Measurements from ENCODE around the gene BRIP1.
"Not testable (repeated sequence)": the region's sequence is repeated elsewhere in the genome, so short reads cannot be mapped to it uniquely, and the experiment has no call there.

The BRIP1 gene

DNA sequence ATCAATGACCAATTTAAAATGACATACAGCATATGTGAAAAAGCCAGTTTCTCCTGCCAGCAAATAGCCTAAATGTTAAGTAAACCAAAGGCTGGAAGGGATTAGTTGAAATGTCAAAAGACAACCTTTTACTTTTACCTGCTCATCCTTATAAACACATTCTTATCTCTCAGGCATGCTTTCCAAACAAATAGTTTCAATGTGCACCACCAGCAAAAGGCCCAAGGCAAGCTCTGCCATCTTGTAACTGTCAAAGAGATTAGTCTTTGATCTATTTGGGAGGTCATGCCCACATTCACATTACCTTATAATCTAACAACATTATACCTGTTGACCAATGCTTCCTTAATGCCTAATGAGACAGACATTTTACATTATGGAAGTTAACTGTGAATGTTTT is 140.1 kb downstream of the BRIP1 start:
- Histone ChIP-seq H3K36me3 (ENCODE audit: control insufficient read depth, low read depth, low read length) (peaks cover 4% of the 10 kb centered on the region), H3K9me3 (ENCODE audit: control insufficient read depth, low read depth, low read length) (no peaks in the 10 kb centered on the region), H3K4me3 (ENCODE audit: low read length) (no peak overlapping the region), H3K27ac (ENCODE audit: low read length) (no peak overlapping the region), H3K27me3 (ENCODE audit: control insufficient read depth, insufficient read depth, low read length) (no peaks in the 10 kb centered on the region), H3K9ac (ENCODE audit: low read length) (no peak overlapping the region), H3K4me1 (ENCODE audit: control insufficient read depth, low read depth, low read length) (no peaks in the 10 kb centered on the region)

GRCh38 chr17:61722398-61722797 is 140.9 kb downstream of the BRIP1 start:
- Histone ChIP-seq H3K36me3 (ENCODE audit: control insufficient read depth, low read depth, low read length) (peaks cover 4% of the 10 kb centered on the region), H3K27ac (ENCODE audit: low read length) (no peak overlapping the region), H3K9me3 (ENCODE audit: control insufficient read depth, low read depth, low read length) (no peaks in the 10 kb centered on the region), H3K27me3 (ENCODE audit: control insufficient read depth, insufficient read depth, low read length) (no peaks in the 10 kb centered on the region), H3K4me3 (ENCODE audit: low read length) (no peak overlapping the region), H3K4me1 (ENCODE audit: control insufficient read depth, low read depth, low read length) (no peaks in the 10 kb centered on the region), H3K9ac (ENCODE audit: low read length) (no peak overlapping the region)

DNA sequence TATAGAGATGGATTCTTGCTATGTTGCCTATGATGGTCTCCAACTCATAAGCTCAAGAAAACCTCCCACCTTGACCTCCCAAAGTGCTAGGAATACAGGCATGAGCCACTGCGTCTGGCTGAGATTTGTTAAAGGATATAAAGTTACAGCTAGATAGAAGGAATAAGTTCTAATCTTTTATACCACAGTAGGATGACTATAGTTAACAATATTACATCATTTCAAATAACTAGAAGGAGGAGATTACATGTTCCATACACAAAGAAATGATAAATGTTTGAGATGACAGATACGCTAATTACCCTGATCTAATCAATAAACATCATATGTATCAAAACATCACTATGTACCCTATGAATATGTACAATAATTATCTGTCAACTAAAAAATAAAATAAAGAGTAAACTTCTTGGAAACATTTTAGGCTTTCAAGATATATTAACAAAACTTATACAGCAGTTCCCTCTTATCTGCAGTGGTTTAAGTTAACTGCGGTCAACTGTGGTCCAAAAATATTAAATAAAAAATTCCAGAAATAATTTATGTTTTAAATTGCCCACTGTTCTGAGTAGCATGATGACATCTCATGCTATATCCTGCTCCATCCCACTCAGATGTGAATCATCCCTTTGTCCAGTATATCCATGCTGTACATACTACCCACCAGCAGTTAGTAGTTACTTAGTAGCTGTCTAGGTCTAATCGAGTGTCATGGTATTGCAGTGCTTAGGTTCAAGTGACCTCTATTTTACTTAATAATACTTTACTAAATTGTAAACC is 143.1 kb downstream of the BRIP1 start:
- Histone ChIP-seq H3K4me1 (ENCODE audit: control insufficient read depth, low read depth, low read length) (no peaks in the 10 kb centered on the region), H3K9ac (ENCODE audit: low read length) (no peak overlapping the region), H3K27ac (ENCODE audit: low read length) (no peak overlapping the region), H3K36me3 (ENCODE audit: control insufficient read depth, low read depth, low read length) (peaks cover 5% of the 10 kb centered on the region), H3K27me3 (ENCODE audit: control insufficient read depth, insufficient read depth, low read length) (no peaks in the 10 kb centered on the region), H3K9me3 (ENCODE audit: control insufficient read depth, low read depth, low read length) (peaks cover 5% of the 10 kb centered on the region), H3K4me3 (ENCODE audit: low read length) (no peak overlapping the region)

DNA sequence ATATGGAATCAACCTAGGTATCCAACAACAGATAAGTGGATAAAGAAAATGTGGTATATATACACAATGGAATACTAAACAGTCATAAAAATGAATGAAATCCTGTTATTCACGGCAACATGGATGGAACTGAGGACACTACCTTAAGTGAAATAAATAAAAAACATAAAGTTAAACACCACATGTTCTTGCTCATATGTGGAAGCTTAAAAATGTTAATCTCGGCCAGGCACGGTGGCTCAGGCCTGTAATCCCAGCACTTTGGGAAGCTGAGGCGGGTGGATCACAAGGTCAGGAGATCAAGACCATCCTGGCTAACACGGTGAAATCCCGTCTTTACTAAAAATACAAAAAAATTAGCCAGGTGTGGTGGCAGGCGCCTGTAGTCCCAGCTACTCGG is 144.1 kb downstream of the BRIP1 start:
- H3K27me3 ChIP-seq (ENCODE audit: control insufficient read depth, insufficient read depth, low read length); H3K36me3 ChIP-seq (ENCODE audit: control insufficient read depth, low read depth, low read length); H3K27ac ChIP-seq (ENCODE audit: low read length); H3K4me1 ChIP-seq (ENCODE audit: control insufficient read depth, low read depth, low read length); H3K4me3 ChIP-seq (ENCODE audit: low read length); H3K9me3 ChIP-seq (ENCODE audit: control insufficient read depth, low read depth, low read length); H3K9ac ChIP-seq (ENCODE audit: low read length): not testable (repeated sequence)

DNA sequence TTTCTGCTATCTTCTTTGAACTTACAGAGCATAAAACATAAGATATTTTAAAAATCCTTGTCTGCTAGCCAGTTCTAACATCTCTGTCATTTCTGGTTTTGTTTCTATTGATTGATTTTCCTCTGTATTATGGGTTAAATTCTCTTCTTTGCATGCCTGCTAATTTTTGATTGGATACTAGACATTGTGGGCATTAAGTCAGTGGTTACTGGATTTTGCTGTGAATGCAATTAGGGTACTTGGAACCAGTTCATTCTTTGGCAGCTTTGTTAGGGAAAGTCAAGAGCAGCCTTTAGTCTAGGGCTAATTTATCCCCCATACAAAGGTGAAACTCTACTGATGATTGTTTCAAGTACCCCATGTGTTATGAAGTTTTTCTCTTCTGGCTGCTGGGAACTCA is 145.3 kb downstream of the BRIP1 start:
- Histone ChIP-seq H3K36me3 (ENCODE audit: control insufficient read depth, low read depth, low read length) (peaks cover 5% of the 10 kb centered on the region), H3K27me3 (ENCODE audit: control insufficient read depth, insufficient read depth, low read length) (no peaks in the 10 kb centered on the region), H3K9me3 (ENCODE audit: control insufficient read depth, low read depth, low read length) (peaks cover 5% of the 10 kb centered on the region), H3K9ac (ENCODE audit: low read length) (no peak overlapping the region), H3K4me1 (ENCODE audit: control insufficient read depth, low read depth, low read length) (no peaks in the 10 kb centered on the region), H3K27ac (ENCODE audit: low read length) (no peak overlapping the region), H3K4me3 (ENCODE audit: low read length) (no peak overlapping the region)

- peaks cover 5% of the 10 kb centered on the region for H3K36me3 ChIP-seq (ENCODE audit: control insufficient read depth, low read depth, low read length)
- no peak overlapping the region for H3K27ac ChIP-seq (ENCODE audit: low read length)
- H3K9ac ChIP-seq (ENCODE audit: low read length) = no peak overlapping the region
- no peak overlapping the region for H3K4me3 ChIP-seq (ENCODE audit: low read length)
- no peaks in the 10 kb centered on the region for H3K4me1 ChIP-seq (ENCODE audit: control insufficient read depth, low read depth, low read length)
- H3K9me3 ChIP-seq (ENCODE audit: control insufficient read depth, low read depth, low read length) = peaks cover 5% of the 10 kb centered on the region
- no peaks in the 10 kb centered on the region for H3K27me3 ChIP-seq (ENCODE audit: control insufficient read depth, insufficient read depth, low read length)
These were observed 146.0 kb downstream of the BRIP1 start for GRCh38 chr17:61717352-61717751.

- H3K9ac ChIP-seq (ENCODE audit: low read length) = no peak overlapping the region
- H3K4me3 ChIP-seq (ENCODE audit: low read length) = no peak overlapping the region
- H3K27me3 ChIP-seq (ENCODE audit: control insufficient read depth, insufficient read depth, low read length) = no peaks in the 10 kb centered on the region
- peaks cover 5% of the 10 kb centered on the region for H3K9me3 ChIP-seq (ENCODE audit: control insufficient read depth, low read depth, low read length)
- no peaks in the 10 kb centered on the region for H3K4me1 ChIP-seq (ENCODE audit: control insufficient read depth, low read depth, low read length)
- no peak overlapping the region for H3K27ac ChIP-seq (ENCODE audit: low read length)
- peaks cover 5% of the 10 kb centered on the region for H3K36me3 ChIP-seq (ENCODE audit: control insufficient read depth, low read depth, low read length)
These were observed 147.0 kb downstream of the BRIP1 start for GRCh38 chr17:61716225-61716829.

- H3K9ac ChIP-seq (ENCODE audit: low read length) = no peak overlapping the region
- no peak overlapping the region for H3K4me3 ChIP-seq (ENCODE audit: low read length)
- no peaks in the 10 kb centered on the region for H3K27me3 ChIP-seq (ENCODE audit: control insufficient read depth, insufficient read depth, low read length)
- peaks cover 5% of the 10 kb centered on the region for H3K36me3 ChIP-seq (ENCODE audit: control insufficient read depth, low read depth, low read length)
- H3K27ac ChIP-seq (ENCODE audit: low read length) = no peak overlapping the region
- no peaks in the 10 kb centered on the region for H3K4me1 ChIP-seq (ENCODE audit: control insufficient read depth, low read depth, low read length)
- H3K9me3 ChIP-seq (ENCODE audit: control insufficient read depth, low read depth, low read length) = peaks cover 5% of the 10 kb centered on the region
These were observed 148.0 kb downstream of the BRIP1 start for GRCh38 chr17:61715348-61715747.

- peaks cover 5% of the 10 kb centered on the region for H3K36me3 ChIP-seq (ENCODE audit: control insufficient read depth, low read depth, low read length)
These were observed 149.0 kb downstream of the BRIP1 start for GRCh38 chr17:61714300-61714699.

DNA sequence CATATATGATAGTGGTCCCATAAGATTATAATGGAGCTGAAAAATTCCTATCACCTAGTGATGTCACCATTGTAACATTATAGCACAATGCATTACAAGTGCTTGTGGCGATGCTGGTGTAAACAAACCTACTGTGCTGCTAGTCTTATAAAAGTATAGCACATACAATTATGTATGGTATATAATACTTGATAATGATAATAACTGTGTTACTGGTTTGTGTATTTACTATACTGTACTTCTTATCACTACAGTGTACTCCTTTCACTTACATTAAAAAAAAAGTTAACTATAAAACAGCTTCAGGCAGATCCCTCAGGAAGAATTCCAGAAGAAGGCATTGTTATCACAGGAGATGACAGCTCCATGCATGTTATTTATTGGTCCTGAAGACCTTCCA is 150.3 kb downstream of the BRIP1 start:
- Histone ChIP-seq H3K4me1 (ENCODE audit: control insufficient read depth, low read depth, low read length) (no peaks in the 10 kb centered on the region), H3K27me3 (ENCODE audit: control insufficient read depth, insufficient read depth, low read length) (no peaks in the 10 kb centered on the region), H3K9me3 (ENCODE audit: control insufficient read depth, low read depth, low read length) (peaks cover 5% of the 10 kb centered on the region), H3K27ac (ENCODE audit: low read length) (no peak overlapping the region), H3K4me3 (ENCODE audit: low read length) (no peak overlapping the region), H3K36me3 (ENCODE audit: control insufficient read depth, low read depth, low read length) (peaks cover 5% of the 10 kb centered on the region), H3K9ac (ENCODE audit: low read length) (no peak overlapping the region)

More at GRCh38 chr17:61714300-61714699, 149.0 kb downstream of the BRIP1 start:
- Histone ChIP-seq H3K9me3 (ENCODE audit: control insufficient read depth, low read depth, low read length) (peaks cover 5% of the 10 kb centered on the region), H3K9ac (ENCODE audit: low read length) (no peak overlapping the region), H3K27ac (ENCODE audit: low read length) (no peak overlapping the region), H3K4me3 (ENCODE audit: low read length) (no peak overlapping the region), H3K27me3 (ENCODE audit: control insufficient read depth, insufficient read depth, low read length) (no peaks in the 10 kb centered on the region), H3K4me1 (ENCODE audit: control insufficient read depth, low read depth, low read length) (no peaks in the 10 kb centered on the region)

DNA sequence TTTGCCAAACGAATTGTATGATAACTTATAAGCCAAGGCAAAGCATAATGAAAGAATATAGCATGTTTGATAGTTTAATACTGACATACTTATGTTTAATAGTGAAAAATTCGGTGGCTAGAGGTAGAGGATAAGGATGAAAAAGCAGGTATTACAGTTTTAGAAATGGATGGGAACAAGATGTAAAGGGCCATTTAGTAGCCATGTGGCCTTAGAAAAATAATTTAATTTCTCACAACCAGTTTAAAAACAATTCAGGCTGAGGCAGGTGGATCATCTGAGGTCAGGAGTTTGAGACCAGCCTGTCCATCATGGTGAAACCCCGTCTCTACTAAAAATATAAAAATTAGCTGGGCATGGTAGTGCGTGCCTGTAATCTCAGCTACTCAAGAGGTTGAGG is 152.8 kb downstream of the BRIP1 start:
- Histone ChIP-seq H3K36me3 (ENCODE audit: control insufficient read depth, low read depth, low read length) (peaks cover 4% of the 10 kb centered on the region), H3K4me3 (ENCODE audit: low read length) (no peak overlapping the region), H3K27me3 (ENCODE audit: control insufficient read depth, insufficient read depth, low read length) (no peaks in the 10 kb centered on the region), H3K4me1 (ENCODE audit: control insufficient read depth, low read depth, low read length) (no peaks in the 10 kb centered on the region), H3K9me3 (ENCODE audit: control insufficient read depth, low read depth, low read length) (peaks cover 4% of the 10 kb centered on the region), H3K27ac (ENCODE audit: low read length) (no peak overlapping the region), H3K9ac (ENCODE audit: low read length) (no peak overlapping the region)

DNA sequence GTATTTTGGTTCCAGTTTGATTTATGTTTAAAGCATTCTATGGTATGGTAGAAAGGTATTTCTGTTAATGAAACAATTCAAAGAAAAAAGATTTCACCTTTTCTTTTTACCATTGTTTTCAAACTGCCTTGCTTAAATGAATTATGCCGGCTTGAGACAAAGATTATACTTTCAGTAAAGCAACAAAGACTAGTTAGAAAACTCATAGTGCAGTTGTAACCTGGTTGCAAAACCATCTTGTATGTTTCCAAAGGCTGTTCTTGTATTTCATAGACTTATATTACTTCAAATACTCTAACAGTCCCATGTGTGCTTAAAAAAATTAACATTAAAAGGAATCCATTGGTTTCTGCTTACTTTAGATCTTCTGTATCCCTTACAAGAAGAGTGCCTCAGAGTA is 153.8 kb downstream of the BRIP1 start:
- H3K27ac ChIP-seq (ENCODE audit: low read length) = no peak overlapping the region
- H3K4me1 ChIP-seq (ENCODE audit: control insufficient read depth, low read depth, low read length) = no peaks in the 10 kb centered on the region
- H3K9ac ChIP-seq (ENCODE audit: low read length) = no peak overlapping the region
- H3K4me3 ChIP-seq (ENCODE audit: low read length) = no peak overlapping the region
- no peaks in the 10 kb centered on the region for H3K27me3 ChIP-seq (ENCODE audit: control insufficient read depth, insufficient read depth, low read length)
- H3K36me3 ChIP-seq (ENCODE audit: control insufficient read depth, low read depth, low read length) = no peaks in the 10 kb centered on the region
- H3K9me3 ChIP-seq (ENCODE audit: control insufficient read depth, low read depth, low read length) = peaks cover 4% of the 10 kb centered on the region
